ENCODE results near the gene NECAB2. TPM values are rescaled to one million over a fixed set of nuclear protein-coding genes. Genes with fewer than 3 reads are reported as not detected.
"Not testable (repeated sequence)": the region's sequence is repeated elsewhere in the genome, so short reads cannot be mapped to it uniquely, and the experiment has no call there.

The NECAB2 gene
- total RNA-seq, 4 donors from 2014 or later = not detected

- no peaks in the 10 kb centered on the region for H3K27me3 ChIP-seq
- no peaks in the 10 kb centered on the region for H3K9me3 ChIP-seq
- WGBS = 83% methylated on average over 5 of the region's 5 CpGs
These were observed 18.4 kb upstream of the NECAB2 start for GRCh38 chr16:83949724-83950001.

GRCh38 chr16:83950862-83951399, 17.1 kb upstream of the NECAB2 start:
- not testable (repeated sequence) for H3K27me3 ChIP-seq; H3K4me3 ChIP-seq; H3K27ac ChIP-seq; H3K9me3 ChIP-seq; DNase-seq (ENCODE audit: low spot score in 2 of 2); H3K36me3 ChIP-seq
- H3K4me1 ChIP-seq = peaks cover 28% of the 10 kb centered on the region
- 66% methylated on average over 4 of the region's 10 CpGs for WGBS

More at GRCh38 chr16:83949724-83950001, 18.4 kb upstream of the NECAB2 start:
- Histone ChIP-seq H3K36me3 (no peaks in the 10 kb centered on the region), H3K4me1 (peaks cover 28% of the 10 kb centered on the region), H3K4me3 (no peak overlapping the region), H3K27ac (no peak overlapping the region)
- TF ChIP-seq CTCF (IDR thresholded peaks at IDR 0.05) (no peak), EP300 (IDR thresholded peaks at IDR 0.05) (no peak), POLR2AphosphoS5 (IDR thresholded peaks at IDR 0.05) (no peak), POLR2A (IDR thresholded peaks at IDR 0.05) (no peak)
- no peak for DNase-seq (ENCODE audit: low spot score in 2 of 2)

- H3K36me3 ChIP-seq = no peaks in the 10 kb centered on the region
- TF ChIP-seq POLR2AphosphoS5 (IDR thresholded peaks at IDR 0.05) = no peak
- no peak for TF ChIP-seq EP300 (IDR thresholded peaks at IDR 0.05)
- no peak for TF ChIP-seq POLR2A (IDR thresholded peaks at IDR 0.05)
- no peak for TF ChIP-seq CTCF (IDR thresholded peaks at IDR 0.05)
- WGBS = 18% methylated on average over 8 of the region's 8 CpGs
- H3K27me3 ChIP-seq = no peaks in the 10 kb centered on the region
- DNase-seq (ENCODE audit: low spot score in 2 of 2) = no peak
- no peaks in the 10 kb centered on the region for H3K9me3 ChIP-seq
- peaks cover 28% of the 10 kb centered on the region for H3K4me1 ChIP-seq
- H3K4me3 ChIP-seq = no peak overlapping the region
- H3K27ac ChIP-seq = no peak overlapping the region
These were observed 16.5 kb upstream of the NECAB2 start for GRCh38 chr16:83951544-83951943.

GRCh38 chr16:83952587-83952939, 15.5 kb upstream of the NECAB2 start:
- H3K36me3 ChIP-seq = no peaks in the 10 kb centered on the region
- no peaks in the 10 kb centered on the region for H3K27me3 ChIP-seq
- H3K4me1 ChIP-seq = peaks cover 28% of the 10 kb centered on the region
- no peak for DNase-seq (ENCODE audit: low spot score in 2 of 2)
- TF ChIP-seq CTCF (IDR thresholded peaks at IDR 0.05) (no peak), EP300 (IDR thresholded peaks at IDR 0.05) (no peak), POLR2A (IDR thresholded peaks at IDR 0.05) (no peak), POLR2AphosphoS5 (IDR thresholded peaks at IDR 0.05) (no peak)
- H3K4me3 ChIP-seq = peak overlapping the region; percentile 65
- H3K9me3 ChIP-seq = no peaks in the 10 kb centered on the region
- WGBS = 24% methylated on average over 8 of the region's 8 CpGs
- H3K27ac ChIP-seq = peak overlapping the region; percentile 92

GRCh38 chr16:83952940-83953795, 14.9 kb upstream of the NECAB2 start, which contains the start of gene OSGIN1:
Gene OSGIN1, plus strand, starts transcription at chr16:83953240. Its CDS starts 4,432 bp downstream, at chr16:83957672.
- peaks cover 28% of the 10 kb centered on the region for H3K4me1 ChIP-seq

More at GRCh38 chr16:83952940-83953795, 14.9 kb upstream of the NECAB2 start, which contains the start of gene OSGIN1:
- peak; percentile 96 to 97 for DNase-seq (ENCODE audit: low spot score in 2 of 2)
- peak within 1 kb of the TSS; percentile 92 for H3K27ac ChIP-seq
- no peaks in the 10 kb centered on the region for H3K27me3 ChIP-seq
- H3K4me3 ChIP-seq = peak within 1 kb of the TSS; percentile 65
- peaks cover 1% of the 10 kb centered on the region for H3K36me3 ChIP-seq
- TF ChIP-seq POLR2AphosphoS5 (IDR thresholded peaks at IDR 0.05) (peak in 1 of 3 donors; percentile 45), CTCF (IDR thresholded peaks at IDR 0.05) (no peak), POLR2A (IDR thresholded peaks at IDR 0.05) (peak; percentile 50 to 86), EP300 (IDR thresholded peaks at IDR 0.05) (no peak)
- 0% methylated on average over 9 of the region's 30 CpGs for WGBS
- no peaks in the 10 kb centered on the region for H3K9me3 ChIP-seq

Measured in suprapubic skin (tissue), 4 donors.